ENCODE data around the gene GNPNAT1.

The GNPNAT1 gene

GRCh38 chr14:52791223-52792096, at the start of gene GNPNAT1:
Gene GNPNAT1 (minus strand): TSS chr14:52791607. CDS start chr14:52784650, 6,957 bp downstream.
- peak; percentile 80 for DNase-seq (ENCODE audit: low read depth)

GRCh38 chr14:52840877-52841276, 49.5 kb upstream of the GNPNAT1 start:
- DNase-seq (ENCODE audit: low read depth): no peak

- DNase-seq (ENCODE audit: low read depth): no peak
Observed at GRCh38 chr14:52837451-52837850, 46.0 kb upstream of the GNPNAT1 start.

GRCh38 chr14:52836063-52836462, 44.7 kb upstream of the GNPNAT1 start:
- DNase-seq (ENCODE audit: low read depth): no peak

GRCh38 chr14:52835122-52835903, 43.9 kb upstream of the GNPNAT1 start:
- no peak for DNase-seq (ENCODE audit: low read depth)

GRCh38 chr14:52834440-52834842, 43.0 kb upstream of the GNPNAT1 start:
- DNase-seq (ENCODE audit: low read depth): no peak

- no peak for DNase-seq (ENCODE audit: low read depth)
Observed at GRCh38 chr14:52833891-52834290, 42.5 kb upstream of the GNPNAT1 start.

GRCh38 chr14:52829527-52830185, 38.2 kb upstream of the GNPNAT1 start:
- DNase-seq (ENCODE audit: low read depth): no peak

GRCh38 chr14:52827426-52827825, 36.0 kb upstream of the GNPNAT1 start:
- DNase-seq (ENCODE audit: low read depth): no peak

GRCh38 chr14:52825085-52825484, 33.7 kb upstream of the GNPNAT1 start:
- no peak for DNase-seq (ENCODE audit: low read depth)

GRCh38 chr14:52824462-52824861, 33.1 kb upstream of the GNPNAT1 start:
- DNase-seq (ENCODE audit: low read depth): no peak

- no peak for DNase-seq (ENCODE audit: low read depth)
Observed at GRCh38 chr14:52821805-52822250, 30.4 kb upstream of the GNPNAT1 start.

- no peak for DNase-seq (ENCODE audit: low read depth)
Observed at GRCh38 chr14:52808101-52808500, 16.7 kb upstream of the GNPNAT1 start.

GRCh38 chr14:52806115-52806514, 14.7 kb upstream of the GNPNAT1 start:
- DNase-seq (ENCODE audit: low read depth): no peak

- DNase-seq (ENCODE audit: low read depth): no peak
Observed at GRCh38 chr14:52802597-52802996, 11.2 kb upstream of the GNPNAT1 start.

- DNase-seq (ENCODE audit: low read depth): no peak
Observed at GRCh38 chr14:52801014-52801712, 9.8 kb upstream of the GNPNAT1 start.

GRCh38 chr14:52798826-52799225, 7.4 kb upstream of the GNPNAT1 start:
- DNase-seq (ENCODE audit: low read depth): no peak

GRCh38 chr14:52797653-52798052, 6.2 kb upstream of the GNPNAT1 start:
- DNase-seq (ENCODE audit: low read depth): no peak

GRCh38 chr14:52793061-52793460, 1.7 kb upstream of the GNPNAT1 start:
- DNase-seq (ENCODE audit: low read depth): no peak

- DNase-seq (ENCODE audit: low read depth): no peak
Observed at GRCh38 chr14:52792097-52792415, 649 bp upstream of the GNPNAT1 start.

GRCh38 chr14:52790756-52791222, 618 bp downstream of the GNPNAT1 start:
- no peak for DNase-seq (ENCODE audit: low read depth)

Data from activated T-cell treated with anti-CD3 and anti-CD28 coated beads for 48 hours (primary cell).